Measurements from ENCODE around the gene SLC25A26.
"Not testable (repeated sequence)": the region's sequence is repeated elsewhere in the genome, so short reads cannot be mapped to it uniquely, and the experiment has no call there.

The SLC25A26 gene

DNA sequence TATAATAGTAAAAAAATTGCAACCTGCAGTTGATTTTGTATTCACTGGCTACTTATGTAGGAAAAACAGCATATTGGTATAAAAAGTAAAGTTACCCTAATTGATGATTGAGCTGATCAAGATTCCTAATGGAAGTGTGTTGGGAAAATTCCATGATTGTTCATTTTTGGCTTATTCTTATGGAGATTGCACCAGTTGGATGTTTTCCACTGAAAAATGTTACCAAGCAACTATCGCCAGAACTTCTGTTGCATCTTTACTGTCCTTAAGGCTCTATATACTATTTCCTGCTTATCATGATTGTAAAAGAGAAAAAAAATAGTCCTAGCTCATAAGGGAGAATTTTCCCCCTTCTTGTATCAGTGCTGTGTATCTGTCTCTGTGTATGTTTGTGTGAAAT, 48.6 kb downstream of the SLC25A26 start:
- peaks cover 4% of the 10 kb centered on the region for H3K9me3 Mint-ChIP-seq
- no peak overlapping the region for H3K4me3 Mint-ChIP-seq
- peaks cover 38% of the 10 kb centered on the region for H3K36me3 Mint-ChIP-seq (ENCODE audit: low read depth)
- no peak overlapping the region for H3K27ac Mint-ChIP-seq
- DNase-seq: no peak
- H3K27me3 Mint-ChIP-seq (ENCODE audit: low read depth, poor library complexity): no peaks in the 10 kb centered on the region
- TF ChIP-seq, protein P1, sequence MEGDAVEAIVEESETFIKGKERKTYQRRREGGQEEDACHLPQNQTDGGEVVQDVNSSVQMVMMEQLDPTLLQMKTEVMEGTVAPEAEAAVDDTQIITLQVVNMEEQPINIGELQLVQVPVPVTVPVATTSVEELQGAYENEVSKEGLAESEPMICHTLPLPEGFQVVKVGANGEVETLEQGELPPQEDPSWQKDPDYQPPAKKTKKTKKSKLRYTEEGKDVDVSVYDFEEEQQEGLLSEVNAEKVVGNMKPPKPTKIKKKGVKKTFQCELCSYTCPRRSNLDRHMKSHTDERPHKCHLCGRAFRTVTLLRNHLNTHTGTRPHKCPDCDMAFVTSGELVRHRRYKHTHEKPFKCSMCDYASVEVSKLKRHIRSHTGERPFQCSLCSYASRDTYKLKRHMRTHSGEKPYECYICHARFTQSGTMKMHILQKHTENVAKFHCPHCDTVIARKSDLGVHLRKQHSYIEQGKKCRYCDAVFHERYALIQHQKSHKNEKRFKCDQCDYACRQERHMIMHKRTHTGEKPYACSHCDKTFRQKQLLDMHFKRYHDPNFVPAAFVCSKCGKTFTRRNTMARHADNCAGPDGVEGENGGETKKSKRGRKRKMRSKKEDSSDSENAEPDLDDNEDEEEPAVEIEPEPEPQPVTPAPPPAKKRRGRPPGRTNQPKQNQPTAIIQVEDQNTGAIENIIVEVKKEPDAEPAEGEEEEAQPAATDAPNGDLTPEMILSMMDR (IDR thresholded peaks at IDR 0.05): no peak
- H3K4me1 Mint-ChIP-seq: peaks cover 7% of the 10 kb centered on the region

DNA sequence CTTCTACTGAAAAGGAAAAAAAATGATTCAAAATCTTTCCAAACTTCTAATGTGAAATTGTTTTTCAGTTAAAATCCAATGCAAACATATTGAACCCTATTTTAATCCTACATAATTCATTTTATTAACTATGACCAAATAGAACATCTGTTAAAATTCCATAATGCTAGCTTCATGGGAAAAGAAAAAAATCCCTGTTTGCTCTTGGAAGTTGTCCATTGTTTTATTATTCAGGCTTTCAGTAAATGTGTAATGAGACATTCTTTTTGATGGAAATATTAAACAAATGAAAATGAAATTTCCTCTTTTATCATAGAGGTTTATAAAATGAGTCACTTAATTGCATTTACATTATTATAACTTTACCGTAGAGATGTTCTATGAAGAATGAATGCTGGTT, 49.5 kb downstream of the SLC25A26 start:
- TF ChIP-seq, protein P1 (IDR thresholded peaks at IDR 0.05): no peak
- Mint-ChIP-seq H3K4me1 (peaks cover 7% of the 10 kb centered on the region), H3K27ac (no peak overlapping the region), H3K4me3 (no peak overlapping the region), H3K9me3 (peaks cover 4% of the 10 kb centered on the region), H3K27me3 (ENCODE audit: low read depth, poor library complexity) (no peaks in the 10 kb centered on the region), H3K36me3 (ENCODE audit: low read depth) (peaks cover 40% of the 10 kb centered on the region)
- no peak for DNase-seq

DNA sequence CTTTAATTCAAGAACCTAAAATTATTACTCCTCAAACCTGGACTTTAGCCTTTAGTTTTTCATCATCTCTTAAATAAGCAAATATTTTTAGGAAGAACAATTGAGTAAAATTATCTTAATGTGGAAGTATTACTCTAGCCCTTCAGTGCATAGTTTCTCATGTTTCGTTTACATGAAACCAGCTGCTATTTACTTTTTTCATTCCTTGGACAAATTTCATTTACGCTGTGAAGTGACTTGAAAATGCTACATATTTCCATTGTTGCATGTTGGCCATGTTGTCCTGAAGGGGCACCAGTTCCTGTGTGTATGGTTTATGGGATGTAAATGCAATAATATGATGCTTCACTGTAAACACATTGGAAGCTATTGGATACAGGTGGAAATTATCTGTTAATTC, 49.9 kb downstream of the SLC25A26 start:
- TF ChIP-seq, protein P1 (IDR thresholded peaks at IDR 0.05): no peak
- H3K4me1 Mint-ChIP-seq: peaks cover 7% of the 10 kb centered on the region
- no peak overlapping the region for H3K27ac Mint-ChIP-seq
- peaks cover 4% of the 10 kb centered on the region for H3K9me3 Mint-ChIP-seq
- no peaks in the 10 kb centered on the region for H3K27me3 Mint-ChIP-seq (ENCODE audit: low read depth, poor library complexity)
- H3K4me3 Mint-ChIP-seq: no peak overlapping the region
- peaks cover 38% of the 10 kb centered on the region for H3K36me3 Mint-ChIP-seq (ENCODE audit: low read depth)
- DNase-seq: no peak

DNA sequence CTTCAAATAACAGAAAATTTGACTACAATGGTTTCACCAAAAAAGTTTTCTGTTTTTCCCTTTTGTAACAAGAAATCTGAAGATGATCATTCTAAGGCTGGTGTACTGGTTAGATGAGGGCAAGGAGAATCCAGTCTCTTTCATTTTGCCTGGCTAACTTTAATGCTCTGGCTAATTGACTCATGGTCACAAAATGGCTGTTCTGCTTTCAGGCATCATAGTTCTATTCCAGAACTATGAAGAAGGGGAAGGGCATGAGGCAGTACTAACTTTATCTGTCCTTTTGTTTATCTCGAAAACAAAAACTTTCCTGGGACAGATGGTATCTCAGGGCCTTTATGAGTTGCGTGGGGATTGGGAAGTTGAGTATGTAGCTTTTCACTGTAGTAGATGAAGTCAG, 50.4 kb downstream of the SLC25A26 start:
- Mint-ChIP-seq H3K36me3 (ENCODE audit: low read depth) (peaks cover 38% of the 10 kb centered on the region), H3K9me3 (peaks cover 4% of the 10 kb centered on the region), H3K27ac (no peak overlapping the region), H3K4me3 (no peak overlapping the region), H3K27me3 (ENCODE audit: low read depth, poor library complexity) (no peaks in the 10 kb centered on the region), H3K4me1 (peaks cover 7% of the 10 kb centered on the region)
- TF ChIP-seq, protein P1 (IDR thresholded peaks at IDR 0.05): no peak
- DNase-seq: no peak

DNA sequence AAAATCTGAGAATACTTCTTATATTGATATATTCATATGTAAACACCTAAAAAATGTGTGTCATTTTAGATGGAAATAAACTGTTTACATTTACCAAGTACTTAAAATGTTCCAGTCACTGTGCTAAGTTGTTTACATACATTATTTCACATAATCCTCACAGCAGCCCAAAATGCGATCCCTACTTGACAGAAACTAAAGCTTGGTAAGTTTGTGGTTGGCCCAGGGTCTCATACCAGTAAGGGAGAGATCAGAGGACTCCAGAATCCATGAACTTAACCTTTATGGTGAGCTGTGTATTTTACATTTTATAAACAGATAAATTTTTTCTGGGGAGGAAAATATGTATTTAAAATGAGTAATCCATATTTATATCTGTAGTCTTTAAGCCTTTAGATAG, 51.2 kb downstream of the SLC25A26 start:
- Mint-ChIP-seq H3K9me3 (peaks cover 4% of the 10 kb centered on the region), H3K27me3 (ENCODE audit: low read depth, poor library complexity) (no peaks in the 10 kb centered on the region), H3K27ac (no peak overlapping the region), H3K4me1 (peaks cover 7% of the 10 kb centered on the region), H3K36me3 (ENCODE audit: low read depth) (peaks cover 35% of the 10 kb centered on the region), H3K4me3 (no peak overlapping the region)
- TF ChIP-seq, protein P1 (IDR thresholded peaks at IDR 0.05): no peak
- DNase-seq: no peak

DNA sequence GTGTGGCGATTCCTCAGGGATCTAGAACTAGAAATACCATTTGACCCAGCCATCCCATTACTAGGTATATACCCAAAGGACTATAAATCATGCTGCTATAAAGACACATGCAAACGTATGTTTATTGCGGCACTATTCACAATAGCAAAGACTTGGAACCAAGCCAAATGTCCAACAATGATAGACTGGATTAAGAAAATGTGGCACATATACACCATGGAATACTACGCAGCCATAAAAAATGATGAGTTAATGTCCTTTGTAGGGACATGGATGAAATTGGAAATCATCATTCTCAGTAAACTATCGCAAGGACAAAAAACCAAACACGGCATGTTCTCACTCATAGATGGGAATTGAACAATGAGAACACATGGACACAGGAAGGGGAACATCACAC, 54.0 kb downstream of the SLC25A26 start:
- not testable (repeated sequence) for DNase-seq; H3K4me1 Mint-ChIP-seq; H3K27ac Mint-ChIP-seq; H3K4me3 Mint-ChIP-seq; H3K27me3 Mint-ChIP-seq (ENCODE audit: low read depth, poor library complexity); H3K9me3 Mint-ChIP-seq
- H3K36me3 Mint-ChIP-seq (ENCODE audit: low read depth): peaks cover 19% of the 10 kb centered on the region
